HL-60 (cell line): Measurements from ENCODE around the gene STON1.

ENCODE experiments used
- CTCF ChIP-seq: IDR thresholded peaks from one replicate; pipeline ENCODE4 v1.5.1; 2011; ENCODE audit warnings: low read length, control low read depth, inconsistent platforms; ENCODE audit not compliant: insufficient read depth
- GABPA ChIP-seq: IDR thresholded peaks from 2 replicates; pipeline ENCODE4 v1.6.1; 2012; ENCODE audit warnings: low read depth
- POLR2AphosphoS5 ChIP-seq: IDR thresholded peaks from 2 replicates; pipeline ENCODE4 v1.6.1; 2012; ENCODE audit warnings: low read depth
- REST ChIP-seq: IDR thresholded peaks from 2 replicates; pipeline ENCODE4 v1.6.1; 2012; ENCODE audit warnings: low read depth; ENCODE audit not compliant: insufficient replicate concordance
- SPI1 ChIP-seq: IDR thresholded peaks from 2 replicates; pipeline ENCODE4 v1.6.1; 2012; ENCODE audit warnings: low read depth, mild to moderate bottlenecking, borderline replicate concordance

- TF ChIP-seq CTCF = no peak
- no peak for TF ChIP-seq POLR2AphosphoS5
- no peak for TF ChIP-seq GABPA
- no peak for TF ChIP-seq REST
- TF ChIP-seq SPI1 = no peak
These were observed 44.7 kb downstream of the STON1 start for GRCh38 chr2:48574353-48575287.
